OCI-LY1 (cell line): ENCODE measurements around the gene FUCA2.

Source experiments
- H2AFZ ChIP-seq: fragments of 200-600 bp; sonication (generic), shearing (Covaris generic); 2 replicates; pipeline ENCODE4 v1.6.0; 2014; ENCODE audit warnings: antibody characterized with exemption, mild to moderate bottlenecking, low read length
- H3F3A ChIP-seq: fragments of 200-600 bp; sonication (generic), shearing (Covaris generic); 2 replicates; pipeline ENCODE4 v1.6.0; 2014; ENCODE audit warnings: mild to moderate bottlenecking, antibody characterized with exemption, low read length, moderate library complexity; ENCODE audit not compliant: insufficient read depth
- H3K27ac ChIP-seq: fragments of 200-600 bp; sonication (generic); 2 replicates; pipeline ENCODE4 v1.5.1; 2014; ENCODE audit warnings: low read length, mixed run types, mild to moderate bottlenecking, low read depth; ENCODE audit not compliant: poor library complexity, severe bottlenecking
- H3K27me3 ChIP-seq: fragments of 200-600 bp; sonication (generic); 2 replicates; pipeline ENCODE4 v1.6.0; 2014; ENCODE audit warnings: antibody characterized with exemption, mild to moderate bottlenecking, low read length, moderate library complexity; ENCODE audit not compliant: insufficient read depth
- H3K36me3 ChIP-seq: fragments of 200-600 bp; sonication (generic); 2 replicates; pipeline ENCODE4 v1.6.1; 2014; ENCODE audit warnings: mild to moderate bottlenecking, antibody characterized with exemption, low read length, moderate library complexity, mixed read lengths; ENCODE audit not compliant: insufficient read depth
- H3K4me1 ChIP-seq: fragments of 200-600 bp; sonication (generic); 2 replicates; pipeline ENCODE4 v1.5.1; 2014; ENCODE audit warnings: mild to moderate bottlenecking, low read length, moderate library complexity; ENCODE audit not compliant: insufficient read depth, severe bottlenecking
- H3K4me2 ChIP-seq: fragments of 200-600 bp; sonication (generic), shearing (Covaris generic); 2 replicates; pipeline ENCODE4 v1.6.1; 2014; ENCODE audit warnings: low read length
- H3K4me3 ChIP-seq: fragments of 200-600 bp; sonication (generic); 2 replicates; pipeline ENCODE4 v1.5.1; 2014; ENCODE audit warnings: low read length, low read depth, mild to moderate bottlenecking, mixed read lengths; ENCODE audit not compliant: poor library complexity, severe bottlenecking
- H3K79me2 ChIP-seq: fragments of 200-600 bp; shearing (Covaris generic); 2 replicates; pipeline ENCODE4 v1.6.1; 2016; ENCODE audit warnings: mixed run types, low read length, mixed read lengths; ENCODE audit not compliant: insufficient read depth
- H3K9ac ChIP-seq: fragments of 200-600 bp; sonication (generic), shearing (Covaris generic); 2 replicates; pipeline ENCODE4 v1.6.1; 2014; ENCODE audit warnings: mild to moderate bottlenecking, low read length, mixed read lengths
- H3K9me2 ChIP-seq: fragments of 200-600 bp; sonication (generic), shearing (Covaris generic); 2 replicates; pipeline ENCODE4 v1.6.1; 2014; ENCODE audit warnings: low read depth, mild to moderate bottlenecking, low read length, mixed read lengths
- H3K9me3 ChIP-seq: fragments of 200-600 bp; shearing (Covaris generic); 2 replicates; pipeline ENCODE4 v1.6.1; 2014; ENCODE audit warnings: low read length, mixed read lengths
- H4K20me1 ChIP-seq: fragments of 200-600 bp; sonication (generic), shearing (Covaris generic); 2 replicates; pipeline ENCODE4 v1.6.0; 2016; ENCODE audit warnings: mild to moderate bottlenecking, low read length; ENCODE audit not compliant: insufficient read depth
- EZH2 ChIP-seq: fragments of 200-600 bp; sonication (generic), shearing (Covaris generic); IDR thresholded peaks from 2 replicates; pipeline ENCODE4 v1.8.0; 2017; ENCODE audit warnings: borderline replicate concordance, mixed run types, mild to moderate bottlenecking, antibody characterized with exemption, low read length, moderate library complexity, mixed read lengths
- TF ChIP-seq, protein P1 (sequence below): fragments of 200-600 bp; sonication (generic), shearing (Covaris generic); IDR thresholded peaks from 2 replicates; pipeline ENCODE4 v1.5.1; 2017; ENCODE audit warnings: mild to moderate bottlenecking, antibody characterized with exemption, low read length, moderate library complexity, mixed read lengths

FUCA2 gene

DNA sequence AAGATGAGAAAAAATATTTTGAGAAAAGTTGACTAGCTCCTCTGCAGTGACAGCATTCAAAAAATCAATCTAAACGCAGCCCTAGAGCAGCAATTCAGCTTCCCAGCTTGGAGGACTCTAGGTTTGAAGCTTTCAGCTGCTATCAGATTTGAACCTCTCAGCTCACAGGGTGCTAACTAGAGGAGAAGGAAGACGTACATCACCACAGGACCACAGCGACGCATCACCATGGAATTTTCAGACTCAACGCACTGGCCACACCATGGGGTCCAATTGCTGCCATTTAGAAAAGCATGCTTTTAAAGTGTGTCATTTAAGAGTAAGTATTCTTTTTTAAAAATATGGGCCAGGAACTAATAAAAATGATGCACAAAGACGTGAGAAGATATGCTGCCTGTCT is 45.0 kb upstream of the FUCA2 start:
- no peaks in the 10 kb centered on the region for H3K79me2 ChIP-seq
- H3K27ac ChIP-seq, result no peak overlapping the region
- H3K9me2 ChIP-seq, result no peaks in the 10 kb centered on the region
- no peak overlapping the region for H3K9ac ChIP-seq
- H3K36me3 ChIP-seq, result no peaks in the 10 kb centered on the region
- no peaks in the 10 kb centered on the region for H3K4me1 ChIP-seq
- H3K9me3 ChIP-seq, result no peaks in the 10 kb centered on the region
- H4K20me1 ChIP-seq, result no peaks in the 10 kb centered on the region
- TF ChIP-seq, protein P1, sequence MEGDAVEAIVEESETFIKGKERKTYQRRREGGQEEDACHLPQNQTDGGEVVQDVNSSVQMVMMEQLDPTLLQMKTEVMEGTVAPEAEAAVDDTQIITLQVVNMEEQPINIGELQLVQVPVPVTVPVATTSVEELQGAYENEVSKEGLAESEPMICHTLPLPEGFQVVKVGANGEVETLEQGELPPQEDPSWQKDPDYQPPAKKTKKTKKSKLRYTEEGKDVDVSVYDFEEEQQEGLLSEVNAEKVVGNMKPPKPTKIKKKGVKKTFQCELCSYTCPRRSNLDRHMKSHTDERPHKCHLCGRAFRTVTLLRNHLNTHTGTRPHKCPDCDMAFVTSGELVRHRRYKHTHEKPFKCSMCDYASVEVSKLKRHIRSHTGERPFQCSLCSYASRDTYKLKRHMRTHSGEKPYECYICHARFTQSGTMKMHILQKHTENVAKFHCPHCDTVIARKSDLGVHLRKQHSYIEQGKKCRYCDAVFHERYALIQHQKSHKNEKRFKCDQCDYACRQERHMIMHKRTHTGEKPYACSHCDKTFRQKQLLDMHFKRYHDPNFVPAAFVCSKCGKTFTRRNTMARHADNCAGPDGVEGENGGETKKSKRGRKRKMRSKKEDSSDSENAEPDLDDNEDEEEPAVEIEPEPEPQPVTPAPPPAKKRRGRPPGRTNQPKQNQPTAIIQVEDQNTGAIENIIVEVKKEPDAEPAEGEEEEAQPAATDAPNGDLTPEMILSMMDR, result no peak
- TF ChIP-seq EZH2, result no peak
- H3F3A ChIP-seq, result no peaks in the 10 kb centered on the region
- H3K4me2 ChIP-seq, result no peak overlapping the region
- H3K27me3 ChIP-seq, result no peaks in the 10 kb centered on the region
- H3K4me3 ChIP-seq, result no peak overlapping the region
- H2AFZ ChIP-seq, result no peak overlapping the region

DNA sequence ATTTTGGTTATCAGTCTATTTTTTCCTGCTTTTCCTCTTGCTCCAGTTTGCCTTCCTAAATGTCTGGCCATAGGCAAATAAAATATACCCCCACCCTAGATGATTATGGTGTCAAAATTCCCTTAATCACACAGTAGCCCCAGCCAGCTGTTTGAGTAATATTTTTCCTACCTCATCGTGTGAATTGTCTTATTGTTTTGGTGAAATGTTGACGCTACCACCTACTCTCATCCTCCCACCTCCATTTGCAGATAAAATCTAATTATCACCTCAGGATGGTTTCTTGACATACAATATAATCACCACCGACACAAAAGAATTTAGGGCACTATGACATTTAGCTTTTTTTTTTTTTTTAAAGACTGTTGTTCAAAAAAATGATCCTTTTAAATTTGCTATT is 44.1 kb upstream of the FUCA2 start:
- Histone ChIP-seq H3K36me3 (no peaks in the 10 kb centered on the region), H3K4me3 (no peak overlapping the region), H4K20me1 (no peaks in the 10 kb centered on the region), H3K9me2 (no peaks in the 10 kb centered on the region), H3K4me1 (no peaks in the 10 kb centered on the region), H2AFZ (no peak overlapping the region), H3F3A (no peaks in the 10 kb centered on the region), H3K9ac (no peak overlapping the region), H3K79me2 (no peaks in the 10 kb centered on the region), H3K27ac (no peak overlapping the region), H3K9me3 (no peaks in the 10 kb centered on the region), H3K4me2 (no peak overlapping the region), H3K27me3 (no peaks in the 10 kb centered on the region)
- no peak for TF ChIP-seq EZH2
- TF ChIP-seq, protein P1, result no peak

DNA sequence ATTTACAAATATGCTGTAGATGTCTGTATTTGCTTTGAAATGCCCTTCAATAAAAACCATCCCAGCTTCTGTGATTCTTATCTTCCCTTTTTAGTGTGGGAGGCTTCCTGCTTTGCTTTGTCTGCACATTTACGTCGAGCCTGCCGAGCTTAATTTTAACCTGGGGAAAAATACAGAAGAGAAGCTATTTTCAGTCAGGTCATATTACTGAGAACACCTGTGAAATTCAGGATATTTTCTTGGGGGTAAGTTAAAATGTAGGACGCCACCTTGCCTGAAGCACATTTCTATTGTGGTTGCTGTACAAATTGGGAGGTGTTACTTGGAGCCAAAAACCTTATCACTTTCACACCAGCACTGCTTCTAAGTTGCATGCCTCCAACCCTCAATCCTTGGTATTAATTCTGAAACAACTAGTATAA is 43.6 kb upstream of the FUCA2 start:
- no peaks in the 10 kb centered on the region for H3K9me3 ChIP-seq
- H3K27ac ChIP-seq, result no peak overlapping the region
- H3K4me3 ChIP-seq, result no peak overlapping the region
- no peak overlapping the region for H3K4me2 ChIP-seq
- no peak overlapping the region for H2AFZ ChIP-seq
- no peaks in the 10 kb centered on the region for H3F3A ChIP-seq
- H3K4me1 ChIP-seq, result no peaks in the 10 kb centered on the region
- H3K9ac ChIP-seq, result no peak overlapping the region
- no peaks in the 10 kb centered on the region for H3K36me3 ChIP-seq
- H3K9me2 ChIP-seq, result no peaks in the 10 kb centered on the region
- TF ChIP-seq, protein P1, result no peak
- no peak for TF ChIP-seq EZH2
- no peaks in the 10 kb centered on the region for H3K27me3 ChIP-seq
- no peaks in the 10 kb centered on the region for H4K20me1 ChIP-seq
- H3K79me2 ChIP-seq, result no peaks in the 10 kb centered on the region
